K562 (cell line): ENCODE measurements around the gene RBFOX1. TPM values are rescaled to one million over a fixed set of nuclear protein-coding genes. Genes with fewer than 3 reads are reported as not detected.

Experiments used
- ARNT ChIP-seq, 2 experiments: fragments of 450-650 bp; IDR thresholded peaks; 2 replicates each; pipeline ENCODE4 v1.6.1; 2016; ENCODE audit warnings: mild to moderate bottlenecking in 1 of 2
- C11orf30 ChIP-seq: fragments of 450-650 bp; IDR thresholded peaks from 2 replicates; pipeline ENCODE4 v1.6.1; 2016; ENCODE audit warnings: low read depth, mild to moderate bottlenecking
- COPS2 ChIP-seq: fragments of 450-650 bp; conservative IDR thresholded peaks from 2 replicates; pipeline ENCODE4 v1.6.1; 2016; ENCODE audit warnings: mild to moderate bottlenecking, moderate library complexity
- CTCFL ChIP-seq: IDR thresholded peaks from 2 replicates; pipeline ENCODE4 v1.6.1; 2011; ENCODE audit warnings: borderline replicate concordance, low read depth, mild to moderate bottlenecking, moderate library complexity, low read length; ENCODE audit not compliant: insufficient read depth, poor library complexity, severe bottlenecking
- E2F1 ChIP-seq: sonication (generic); formaldehyde crosslinking; IDR thresholded peaks from 2 replicates; pipeline ENCODE4 v1.8.1; 2023; ENCODE audit warnings: mild to moderate bottlenecking, missing genetic modification reagents, moderate library complexity
- FOXA1 ChIP-seq: fragments of 450-650 bp; IDR thresholded peaks from 2 replicates; pipeline ENCODE4 v1.6.1; 2016; ENCODE audit warnings: mild to moderate bottlenecking, borderline replicate concordance
- HDAC3 ChIP-seq: fragments of 450-650 bp; IDR thresholded peaks from 2 replicates; pipeline ENCODE4 v1.6.1; 2018; ENCODE audit warnings: borderline replicate concordance, mild to moderate bottlenecking, moderate library complexity; ENCODE audit not compliant: partially characterized antibody
- HNRNPK ChIP-seq: fragments of 200-400 bp; formaldehyde crosslinking; IDR thresholded peaks from one replicate; pipeline ENCODE4 v1.6.1; 2018; ENCODE audit warnings: mild to moderate bottlenecking, low read depth, low read length; ENCODE audit not compliant: poor library complexity, severe bottlenecking
- MAFF ChIP-seq: IDR thresholded peaks from 2 replicates; pipeline ENCODE4 v1.6.1; 2012; ENCODE audit warnings: low read length, improper control_type of control experiment
- MAFK ChIP-seq: IDR thresholded peaks from 2 replicates; pipeline ENCODE4 v1.6.1; 2011; ENCODE audit warnings: low read length, improper control_type of control experiment
- MITF ChIP-seq: IDR thresholded peaks from 2 replicates; pipeline ENCODE4 v1.6.1; 2014; ENCODE audit warnings: antibody characterized with exemption
- NUFIP1 ChIP-seq: fragments of 450-650 bp; IDR thresholded peaks from 2 replicates; pipeline ENCODE4 v1.6.1; 2018; ENCODE audit not compliant: partially characterized antibody
- PHB ChIP-seq: fragments of 250-450 bp; sonication (Bioruptor Pico); IDR thresholded peaks from 2 replicates; pipeline ENCODE4 v1.5.0; 2021
- POLR2AphosphoS5 ChIP-seq: IDR thresholded peaks from 2 replicates; pipeline ENCODE4 v1.6.1; 2011; ENCODE audit warnings: mild to moderate bottlenecking, low read depth, low read length, moderate library complexity; ENCODE audit not compliant: control insufficient read depth, insufficient read depth
- RAD21 ChIP-seq, 2 experiments: fragments of 250-450 bp in 1 of 2; fragments of 450-650 bp in 1 of 2; sonication (Bioruptor Pico) in 1 of 2; formaldehyde crosslinking in 1 of 2; IDR thresholded peaks in 1 of 2; conservative IDR thresholded peaks in 1 of 2; 2 replicates each; pipeline versions ENCODE4 v1.4.0 to v1.8.0; 2020 to 2022; ENCODE audit warnings: mild to moderate bottlenecking in 2 of 2, moderate library complexity in 1 of 2
- RFX5 ChIP-seq: IDR thresholded peaks from 2 replicates; pipeline ENCODE4 v1.6.1; 2011; ENCODE audit warnings: low read depth, mild to moderate bottlenecking, improper control_type of control experiment, low read length
- SMAD3 ChIP-seq: fragments of 450-650 bp; formaldehyde crosslinking; conservative IDR thresholded peaks from 2 replicates; pipeline ENCODE4 v1.4.0; 2020; ENCODE audit warnings: mild to moderate bottlenecking
- USF2 ChIP-seq: sonication (generic); formaldehyde crosslinking; IDR thresholded peaks from 2 replicates; pipeline ENCODE4 v1.5.0; 2020; ENCODE audit warnings: missing genetic modification reagents
- ZNF217 ChIP-seq: sonication (generic); formaldehyde crosslinking; IDR thresholded peaks from 2 replicates; pipeline ENCODE4 v1.8.0; 2022; ENCODE audit warnings: mild to moderate bottlenecking, missing genetic modification reagents
- ZNF316 ChIP-seq: fragments of 450-650 bp; IDR thresholded peaks from 2 replicates; pipeline ENCODE4 v1.6.1; 2016
- ZNF507 ChIP-seq: conservative IDR thresholded peaks from 2 replicates; pipeline ENCODE4 v1.6.1; 2017; ENCODE audit warnings: missing genetic modification characterization, missing compliant biosample characterization
- ZNF551 ChIP-seq: fragments of 250-450 bp; sonication (Bioruptor Pico); IDR thresholded peaks from 2 replicates; pipeline ENCODE4 v1.5.0; 2021; ENCODE audit warnings: mild to moderate bottlenecking, moderate library complexity
- ZNF586 ChIP-seq: fragments of 450-650 bp; formaldehyde crosslinking; conservative IDR thresholded peaks from 2 replicates; pipeline ENCODE4 v1.4.0; 2020; ENCODE audit warnings: mild to moderate bottlenecking, moderate library complexity
- ZNF695 ChIP-seq: fragments of 450-650 bp; formaldehyde crosslinking; IDR thresholded peaks from 2 replicates; pipeline ENCODE4 v1.4.0; 2020; ENCODE audit warnings: mild to moderate bottlenecking, moderate library complexity
- ZNF707 ChIP-seq: fragments of 250-450 bp; sonication (Bioruptor Pico); conservative IDR thresholded peaks from 2 replicates; pipeline ENCODE4 v1.8.0; 2022; ENCODE audit warnings: inconsistent platforms, mild to moderate bottlenecking, moderate library complexity
- polyA plus RNA-seq, 8 experiments: library from polyadenylated mRNA; depleted of rRNA in 4 of 8; stranded (reverse) in 5 of 8; unstranded in 3 of 8; fragments of >200 nt; fragmentation: Nextera tagmentation in 2 of 8; fragmentation: Illumina TruSeq in 1 of 8; extraction: Ambion mirVana in 2 of 8; extraction: Trizol in 1 of 8; gene quantifications; 2 replicates each; pipeline versions ENCODE4 v1.2.1 to v1.2.3, GENCODE V29; 2011 to 2014; ENCODE audit warnings: inconsistent platforms in 1 of 8, missing spikeins in 1 of 8
- total RNA-seq, 7 experiments: library from RNA; depleted of rRNA in 6 of 7; stranded (reverse); fragments of >200 nt in 6 of 7; fragmentation: Illumina TruSeq in 2 of 7; extraction: Trizol in 2 of 7; gene quantifications; 2 replicates each; pipeline versions ENCODE4 v1.2.1 to v1.2.3, GENCODE V29; 2011 to 2021; ENCODE audit warnings: low replicate concordance in 1 of 7

Gene RBFOX1
- total and polyA plus RNA-seq, 9 of the 15 experiments (the other 6 are each of a cell fraction or from before 2014, with no cell fraction given): 0.03 TPM; not detected in 8

- TF ChIP-seq C11orf30: peak; percentile 83
- no peak for TF ChIP-seq RFX5
- no peak for TF ChIP-seq E2F1 (CRISPR knock-in tag)
- TF ChIP-seq MAFF: peak; percentile 93
- TF ChIP-seq MAFK: peak; percentile 97
- TF ChIP-seq HDAC3: no peak
- TF ChIP-seq ZNF707 (CRISPR knock-in tag): no peak
- TF ChIP-seq PHB: no peak
- no peak for TF ChIP-seq ARNT (IDR thresholded peaks at IDR 0.05)
- TF ChIP-seq COPS2: no peak
- TF ChIP-seq NUFIP1: no peak
- TF ChIP-seq ZNF316: peak; percentile 92
- no peak for TF ChIP-seq ZNF507
- no peak for TF ChIP-seq POLR2AphosphoS5
- TF ChIP-seq SMAD3 (CRISPR knock-in tag): no peak
- TF ChIP-seq ZNF551: no peak
- no peak for TF ChIP-seq MITF
- no peak for TF ChIP-seq ZNF217 (CRISPR knock-in tag)
- TF ChIP-seq RAD21 (CRISPR knock-in tag; conservative IDR thresholded peaks at IDR 0.05 in 1 of 2, IDR thresholded peaks at IDR 0.05 in 1 of 2): no peak
- no peak for TF ChIP-seq CTCFL
- TF ChIP-seq HNRNPK: no peak
- no peak for TF ChIP-seq USF2 (CRISPR knock-in tag)
- TF ChIP-seq FOXA1: no peak
- no peak for TF ChIP-seq ZNF695 (CRISPR knock-in tag)
- no peak for TF ChIP-seq ZNF586 (CRISPR knock-in tag)
Measured at GRCh38 chr16:7335991-7336634, 3.5 kb downstream of the RBFOX1 start (continued).
